HepG2 (cell line): ENCODE data around the gene NUP93. TPM values are rescaled to one million over a fixed set of nuclear protein-coding genes. Genes with fewer than 3 reads are reported as not detected.

ENCODE experiments used
- HNRNPH1 ChIP-seq: fragments of 200-400 bp; formaldehyde crosslinking; optimal IDR thresholded peaks from 2 replicates; pipeline ENCODE3; 2017; ENCODE audit warnings: mild to moderate bottlenecking, low read depth, low read length
- JUNB ChIP-seq: sonication (generic); formaldehyde crosslinking; IDR thresholded peaks from 2 replicates; pipeline ENCODE4 v1.8.0; 2022; ENCODE audit warnings: missing genetic modification reagents, mild to moderate bottlenecking, borderline replicate concordance
- KDM3A ChIP-seq: IDR thresholded peaks from 2 replicates; pipeline ENCODE4 v1.6.1; 2018; ENCODE audit warnings: low read depth, missing compliant biosample characterization
- NFIB ChIP-seq: sonication (generic); formaldehyde crosslinking; IDR thresholded peaks from 2 replicates; pipeline ENCODE4 v1.9.0; 2021; ENCODE audit warnings: missing genetic modification reagents, mild to moderate bottlenecking, borderline replicate concordance
- POLR2G ChIP-seq: fragments of 200-400 bp; formaldehyde crosslinking; IDR thresholded peaks from 2 replicates; pipeline ENCODE4 v1.6.1; 2018; ENCODE audit warnings: mild to moderate bottlenecking, low read depth, low read length, moderate library complexity
- RBM22 ChIP-seq: fragments of 200-400 bp; formaldehyde crosslinking; optimal IDR thresholded peaks from 2 replicates; pipeline ENCODE3; 2017; ENCODE audit warnings: mild to moderate bottlenecking, low read length, moderate library complexity
- SMAD3 ChIP-seq: sonication (generic); formaldehyde crosslinking; IDR thresholded peaks from 2 replicates; pipeline ENCODE4 v1.4.0; 2020; ENCODE audit warnings: missing genetic modification reagents
- SRSF4 ChIP-seq: fragments of 200-400 bp; formaldehyde crosslinking; IDR thresholded peaks from one replicate; pipeline ENCODE4 v1.6.1; 2018; ENCODE audit warnings: mild to moderate bottlenecking, low read depth, low read length, moderate library complexity; ENCODE audit not compliant: poor library complexity, severe bottlenecking
- TP53 ChIP-seq: sonication (generic); formaldehyde crosslinking; conservative IDR thresholded peaks from 2 replicates; pipeline ENCODE4 v1.4.0; 2020; ENCODE audit warnings: missing genetic modification reagents
- YEATS2 ChIP-seq: sonication (generic); formaldehyde crosslinking; IDR thresholded peaks from 2 replicates; pipeline ENCODE4 v1.4.0; 2020; ENCODE audit warnings: missing genetic modification reagents, borderline replicate concordance
- ZNF10 ChIP-seq: sonication (generic); formaldehyde crosslinking; IDR thresholded peaks from 2 replicates; pipeline ENCODE4 v1.4.0; 2020; ENCODE audit warnings: mild to moderate bottlenecking, low read depth, missing genetic modification reagents, borderline replicate concordance
- ZNF552 ChIP-seq: sonication (generic); formaldehyde crosslinking; IDR thresholded peaks from 2 replicates; pipeline ENCODE4 v1.9.0; 2022; ENCODE audit warnings: missing genetic modification reagents, mild to moderate bottlenecking, borderline replicate concordance
- ZNF709 ChIP-seq: sonication (generic); formaldehyde crosslinking; IDR thresholded peaks from 2 replicates; pipeline ENCODE4 v1.5.0; 2020; ENCODE audit warnings: mild to moderate bottlenecking, missing genetic modification reagents
- polyA plus RNA-seq, 8 experiments: library from polyadenylated mRNA; depleted of rRNA in 3 of 8; stranded (reverse) in 7 of 8; unstranded in 1 of 8; fragments of >200 nt; fragmentation: Illumina TruSeq in 4 of 8; extraction: Trizol in 4 of 8; gene quantifications; 2 replicates each; pipeline versions ENCODE4 v1.2.1 to v1.2.3, GENCODE V29; 2011 to 2016; ENCODE audit warnings: low read depth in 4 of 8, missing spikeins in 1 of 8, mixed read lengths in 1 of 8; ENCODE audit not compliant: insufficient read depth in 1 of 8
- total RNA-seq, 5 experiments: library from RNA; depleted of rRNA; stranded (reverse); fragments of >200 nt; fragmentation: Illumina TruSeq; extraction: Trizol; gene quantifications; 2 replicates each; pipeline ENCODE4 v1.2.3, GENCODE V29; 2016; ENCODE audit warnings: low read depth in 1 of 5
- TF ChIP-seq, protein P1 (sequence below): sonication (generic); formaldehyde crosslinking; conservative IDR thresholded peaks from 2 replicates; pipeline ENCODE4 v1.5.0; 2020; ENCODE audit warnings: missing genetic modification reagents
- TF ChIP-seq, protein P2 (sequence below): sonication (generic); formaldehyde crosslinking; IDR thresholded peaks from 2 replicates; pipeline ENCODE4 v1.5.0; 2020; ENCODE audit warnings: mild to moderate bottlenecking, missing genetic modification reagents, borderline replicate concordance
- TF ChIP-seq, protein P3 (sequence below): IDR thresholded peaks from 2 replicates; pipeline ENCODE4 v1.4.0; 2020; ENCODE audit warnings: mild to moderate bottlenecking, missing genetic modification reagents
- TF ChIP-seq, protein P4 (sequence below): sonication (generic); formaldehyde crosslinking; conservative IDR thresholded peaks from 2 replicates; pipeline ENCODE4 v1.4.0; 2020; ENCODE audit warnings: missing genetic modification reagents

Gene NUP93
- total and polyA plus RNA-seq, 2 of the 13 experiments (the other 11 are each of a cell fraction or from before 2014, with no cell fraction given): 58.5 to 140 TPM

DNA sequence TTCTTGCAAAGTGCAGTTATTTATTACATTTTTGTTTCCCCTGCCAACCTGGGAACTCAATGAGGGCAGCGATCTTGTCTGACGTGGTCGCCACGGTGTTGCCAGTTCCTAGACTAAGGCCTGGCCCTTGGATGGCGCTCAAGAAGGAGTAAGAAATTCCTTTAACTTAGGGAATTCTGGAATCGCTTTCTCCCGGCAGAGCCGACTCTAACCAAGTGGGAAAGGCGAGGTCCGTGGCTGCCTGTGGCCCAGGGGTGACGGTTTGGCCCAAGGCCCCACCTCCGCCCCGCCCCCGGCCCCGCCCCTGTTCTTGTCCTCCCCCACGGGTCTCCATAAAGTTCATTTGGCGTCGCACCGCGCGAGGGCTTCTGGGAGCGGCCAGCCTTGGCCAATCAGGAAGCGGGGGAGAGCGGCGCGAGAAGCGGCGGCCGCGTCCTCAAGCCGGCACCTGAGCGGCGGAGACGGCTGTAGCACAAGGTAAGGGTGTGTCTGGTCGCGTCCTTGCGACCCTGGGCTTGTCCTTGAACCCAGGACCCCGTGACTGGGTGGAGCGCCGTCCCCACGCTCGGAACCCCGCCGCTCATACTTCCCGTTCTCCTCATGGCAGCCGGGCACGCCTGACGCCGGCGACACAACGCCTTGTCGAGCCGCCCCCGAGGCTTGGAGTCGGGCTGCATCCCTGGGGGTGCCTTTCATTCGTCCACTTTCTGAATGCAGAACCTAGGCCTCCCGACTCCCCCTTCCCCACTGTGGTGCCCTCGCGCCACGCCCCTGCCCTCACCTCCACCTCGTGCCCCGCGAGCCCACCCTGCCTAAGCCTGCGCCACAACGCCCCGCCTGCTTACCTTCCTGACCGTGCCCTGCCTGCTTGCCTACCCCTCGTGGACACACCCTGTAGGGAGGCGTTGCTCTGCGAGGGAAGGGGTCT lies at the start of gene NUP93 (continued):
- TF ChIP-seq HNRNPH1: no peak
- TF ChIP-seq SMAD3 (CRISPR knock-in tag): peak; percentile 67; the same call in 1 of the 2 replicates
- TF ChIP-seq NFIB (CRISPR knock-in tag): 0 out of 2 replicates have a peak, but pooled peaks have one; percentile 54
- TF ChIP-seq, protein P1, sequence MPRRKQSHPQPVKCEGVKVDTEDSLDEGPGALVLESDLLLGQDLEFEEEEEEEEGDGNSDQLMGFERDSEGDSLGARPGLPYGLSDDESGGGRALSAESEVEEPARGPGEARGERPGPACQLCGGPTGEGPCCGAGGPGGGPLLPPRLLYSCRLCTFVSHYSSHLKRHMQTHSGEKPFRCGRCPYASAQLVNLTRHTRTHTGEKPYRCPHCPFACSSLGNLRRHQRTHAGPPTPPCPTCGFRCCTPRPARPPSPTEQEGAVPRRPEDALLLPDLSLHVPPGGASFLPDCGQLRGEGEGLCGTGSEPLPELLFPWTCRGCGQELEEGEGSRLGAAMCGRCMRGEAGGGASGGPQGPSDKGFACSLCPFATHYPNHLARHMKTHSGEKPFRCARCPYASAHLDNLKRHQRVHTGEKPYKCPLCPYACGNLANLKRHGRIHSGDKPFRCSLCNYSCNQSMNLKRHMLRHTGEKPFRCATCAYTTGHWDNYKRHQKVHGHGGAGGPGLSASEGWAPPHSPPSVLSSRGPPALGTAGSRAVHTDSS (CRISPR knock-in tag): peak; percentile 44
- peak; percentile 98 for TF ChIP-seq YEATS2 (CRISPR knock-in tag)
- TF ChIP-seq, protein P2, sequence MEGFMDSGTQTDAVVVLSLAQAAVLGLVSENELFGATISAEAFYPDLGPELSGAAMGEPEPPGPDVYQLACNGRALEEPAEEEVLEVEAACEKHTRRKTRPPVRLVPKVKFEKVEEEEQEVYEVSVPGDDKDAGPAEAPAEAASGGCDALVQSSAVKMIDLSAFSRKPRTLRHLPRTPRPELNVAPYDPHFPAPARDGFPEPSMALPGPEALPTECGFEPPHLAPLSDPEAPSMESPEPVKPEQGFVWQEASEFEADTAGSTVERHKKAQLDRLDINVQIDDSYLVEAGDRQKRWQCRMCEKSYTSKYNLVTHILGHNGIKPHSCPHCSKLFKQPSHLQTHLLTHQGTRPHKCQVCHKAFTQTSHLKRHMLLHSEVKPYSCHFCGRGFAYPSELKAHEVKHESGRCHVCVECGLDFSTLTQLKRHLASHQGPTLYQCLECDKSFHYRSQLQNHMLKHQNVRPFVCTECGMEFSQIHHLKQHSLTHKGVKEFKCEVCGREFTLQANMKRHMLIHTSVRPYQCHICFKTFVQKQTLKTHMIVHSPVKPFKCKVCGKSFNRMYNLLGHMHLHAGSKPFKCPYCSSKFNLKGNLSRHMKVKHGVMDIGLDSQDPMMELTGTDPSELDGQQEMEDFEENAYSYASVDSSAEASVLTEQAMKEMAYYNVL: peak; percentile 56; the same call in 1 of the 2 replicates
- no peak for TF ChIP-seq SRSF4
- TF ChIP-seq, protein P3, sequence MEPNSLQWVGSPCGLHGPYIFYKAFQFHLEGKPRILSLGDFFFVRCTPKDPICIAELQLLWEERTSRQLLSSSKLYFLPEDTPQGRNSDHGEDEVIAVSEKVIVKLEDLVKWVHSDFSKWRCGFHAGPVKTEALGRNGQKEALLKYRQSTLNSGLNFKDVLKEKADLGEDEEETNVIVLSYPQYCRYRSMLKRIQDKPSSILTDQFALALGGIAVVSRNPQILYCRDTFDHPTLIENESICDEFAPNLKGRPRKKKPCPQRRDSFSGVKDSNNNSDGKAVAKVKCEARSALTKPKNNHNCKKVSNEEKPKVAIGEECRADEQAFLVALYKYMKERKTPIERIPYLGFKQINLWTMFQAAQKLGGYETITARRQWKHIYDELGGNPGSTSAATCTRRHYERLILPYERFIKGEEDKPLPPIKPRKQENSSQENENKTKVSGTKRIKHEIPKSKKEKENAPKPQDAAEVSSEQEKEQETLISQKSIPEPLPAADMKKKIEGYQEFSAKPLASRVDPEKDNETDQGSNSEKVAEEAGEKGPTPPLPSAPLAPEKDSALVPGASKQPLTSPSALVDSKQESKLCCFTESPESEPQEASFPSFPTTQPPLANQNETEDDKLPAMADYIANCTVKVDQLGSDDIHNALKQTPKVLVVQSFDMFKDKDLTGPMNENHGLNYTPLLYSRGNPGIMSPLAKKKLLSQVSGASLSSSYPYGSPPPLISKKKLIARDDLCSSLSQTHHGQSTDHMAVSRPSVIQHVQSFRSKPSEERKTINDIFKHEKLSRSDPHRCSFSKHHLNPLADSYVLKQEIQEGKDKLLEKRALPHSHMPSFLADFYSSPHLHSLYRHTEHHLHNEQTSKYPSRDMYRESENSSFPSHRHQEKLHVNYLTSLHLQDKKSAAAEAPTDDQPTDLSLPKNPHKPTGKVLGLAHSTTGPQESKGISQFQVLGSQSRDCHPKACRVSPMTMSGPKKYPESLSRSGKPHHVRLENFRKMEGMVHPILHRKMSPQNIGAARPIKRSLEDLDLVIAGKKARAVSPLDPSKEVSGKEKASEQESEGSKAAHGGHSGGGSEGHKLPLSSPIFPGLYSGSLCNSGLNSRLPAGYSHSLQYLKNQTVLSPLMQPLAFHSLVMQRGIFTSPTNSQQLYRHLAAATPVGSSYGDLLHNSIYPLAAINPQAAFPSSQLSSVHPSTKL (CRISPR knock-in tag): peak; percentile 58; the same call in 1 of the 2 replicates
- TF ChIP-seq JUNB: no peak
- TF ChIP-seq KDM3A (CRISPR knock-in tag): peak; percentile 85
- TF ChIP-seq, protein P4, sequence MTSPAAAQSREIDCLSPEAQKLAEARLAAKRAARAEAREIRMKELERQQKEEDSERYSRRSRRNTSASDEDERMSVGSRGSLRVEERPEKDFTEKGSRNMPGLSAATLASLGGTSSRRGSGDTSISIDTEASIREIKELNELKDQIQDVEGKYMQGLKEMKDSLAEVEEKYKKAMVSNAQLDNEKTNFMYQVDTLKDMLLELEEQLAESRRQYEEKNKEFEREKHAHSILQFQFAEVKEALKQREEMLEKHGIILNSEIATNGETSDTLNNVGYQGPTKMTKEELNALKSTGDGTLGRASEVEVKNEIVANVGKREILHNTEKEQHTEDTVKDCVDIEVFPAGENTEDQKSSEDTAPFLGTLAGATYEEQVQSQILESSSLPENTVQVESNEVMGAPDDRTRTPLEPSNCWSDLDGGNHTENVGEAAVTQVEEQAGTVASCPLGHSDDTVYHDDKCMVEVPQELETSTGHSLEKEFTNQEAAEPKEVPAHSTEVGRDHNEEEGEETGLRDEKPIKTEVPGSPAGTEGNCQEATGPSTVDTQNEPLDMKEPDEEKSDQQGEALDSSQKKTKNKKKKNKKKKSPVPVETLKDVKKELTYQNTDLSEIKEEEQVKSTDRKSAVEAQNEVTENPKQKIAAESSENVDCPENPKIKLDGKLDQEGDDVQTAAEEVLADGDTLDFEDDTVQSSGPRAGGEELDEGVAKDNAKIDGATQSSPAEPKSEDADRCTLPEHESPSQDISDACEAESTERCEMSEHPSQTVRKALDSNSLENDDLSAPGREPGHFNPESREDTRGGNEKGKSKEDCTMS (CRISPR knock-in tag): no peak
- TF ChIP-seq POLR2G: peak; percentile 90
- TF ChIP-seq ZNF709: 0 out of 2 replicates have a peak, but pooled peaks have one; percentile 52
- TF ChIP-seq ZNF10 (CRISPR knock-in tag): peak; percentile 39; the same call in 1 of the 2 replicates
- TF ChIP-seq TP53 (CRISPR knock-in tag): peak; percentile 81; the same call in 1 of the 2 replicates
- TF ChIP-seq ZNF552: 0 out of 2 replicates have a peak, but pooled peaks have one; percentile 8
- no peak for TF ChIP-seq RBM22
